CD4-positive, alpha-beta T cell treated with Interleukin-2 at 100 ng/mL for 4 hours (primary cell): ENCODE data around the gene KHDC4.

Source experiments
- DNase-seq: peaks from one replicate; pipeline ENCODE4 v3.0.0-alpha.2; 2020; ENCODE audit warnings: low spot score

Gene KHDC4

DNA sequence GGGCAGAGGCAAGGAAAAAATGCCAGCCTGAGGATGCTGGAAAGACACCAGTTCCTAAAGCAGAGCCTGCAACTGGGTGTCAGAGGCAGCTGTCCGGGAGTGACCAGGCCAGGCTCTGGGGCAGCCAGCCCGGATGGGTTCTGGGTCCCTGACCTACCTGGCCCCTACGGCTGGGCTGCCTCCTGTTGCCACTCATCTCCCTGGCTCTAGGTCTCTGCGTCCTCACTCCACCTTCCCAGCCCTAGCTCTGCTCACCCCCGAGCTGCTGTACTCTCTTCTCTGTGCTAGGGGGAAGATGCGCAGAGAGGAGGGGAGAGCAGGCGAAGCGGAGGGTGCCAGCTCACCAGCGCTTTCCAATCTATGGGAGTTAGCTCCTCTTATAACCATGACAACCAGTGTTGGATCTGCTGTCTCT, 35.2 kb upstream of the KHDC4 start:
- no peak for DNase-seq

GRCh38 chr1:155968670-155969069, 34.5 kb upstream of the KHDC4 start:
- no peak for DNase-seq

- no peak for DNase-seq
Observed at GRCh38 chr1:155968051-155968400, 33.8 kb upstream of the KHDC4 start.

GRCh38 chr1:155967341-155968050, 33.3 kb upstream of the KHDC4 start:
- DNase-seq: peak; percentile 25

DNA sequence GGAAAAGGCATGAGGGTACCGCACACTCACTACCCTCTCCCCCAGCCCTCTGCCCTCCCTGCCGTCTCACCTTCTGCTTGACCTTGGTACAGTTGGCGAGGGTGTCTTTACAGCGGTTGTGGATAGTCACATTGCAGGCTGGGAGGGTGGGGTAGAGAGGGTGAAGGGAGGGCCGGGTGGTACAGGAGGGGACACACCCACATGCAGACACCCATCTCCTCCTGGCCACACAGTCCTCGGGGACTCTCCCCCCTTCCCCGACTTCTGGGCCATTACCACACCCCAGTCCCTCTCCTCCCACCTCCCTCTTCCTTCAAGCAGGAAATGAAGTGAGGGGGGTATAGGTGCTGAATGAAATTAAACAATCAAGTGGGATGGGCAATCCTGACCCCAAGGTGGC, 32.5 kb upstream of the KHDC4 start:
- no peak for DNase-seq

DNA sequence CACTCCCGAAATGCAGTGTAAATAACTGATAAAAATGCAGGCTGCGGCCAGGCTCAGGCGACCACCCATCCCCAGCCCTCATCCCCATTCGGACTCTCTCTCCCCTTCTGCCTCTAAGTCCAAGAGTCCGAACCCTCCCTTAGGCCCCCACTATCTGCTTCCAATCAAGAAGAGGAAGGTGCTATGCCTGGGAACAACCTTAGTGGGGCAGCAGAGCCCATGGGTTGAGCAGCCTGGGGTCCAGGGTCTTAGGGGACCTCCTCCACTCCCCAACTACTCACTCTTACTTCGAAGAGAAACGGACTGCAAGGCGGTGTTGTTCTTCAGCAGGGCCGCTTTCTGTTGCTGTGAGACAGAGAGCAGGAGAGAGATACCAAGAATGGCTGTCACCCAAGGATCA, 31.9 kb upstream of the KHDC4 start:
- DNase-seq: no peak

GRCh38 chr1:155964193-155964592, 30.0 kb upstream of the KHDC4 start:
- DNase-seq: no peak

DNA sequence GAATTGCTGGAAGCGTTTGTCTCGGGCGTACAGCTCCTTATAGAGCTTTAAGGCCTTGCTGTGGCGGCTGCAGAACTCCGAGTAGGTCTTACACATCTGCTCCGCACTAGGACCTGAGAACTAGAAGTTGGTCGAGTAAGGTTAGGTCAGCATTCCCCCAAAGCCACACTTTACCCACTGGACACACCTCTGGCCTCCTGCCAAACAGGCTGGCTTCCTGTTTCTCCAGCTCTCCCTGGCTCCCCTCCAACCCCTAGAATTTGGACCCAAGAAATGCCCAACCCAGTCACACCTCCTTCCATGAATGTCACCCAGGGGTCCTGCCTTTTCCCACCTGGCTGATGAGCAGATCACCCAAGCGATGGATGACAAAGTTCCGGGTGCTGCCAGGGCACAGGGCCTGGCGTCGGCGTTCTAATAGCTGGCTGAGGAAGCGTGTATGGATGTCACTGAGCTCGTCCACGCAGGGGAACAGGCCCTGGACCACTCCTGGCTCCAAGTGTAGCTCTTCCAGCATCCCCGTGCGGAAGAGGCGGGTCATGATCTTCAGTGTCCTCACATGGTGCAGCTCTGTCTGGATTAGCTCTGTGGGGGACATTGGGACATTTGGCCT, 28.5 kb upstream of the KHDC4 start:
- no peak for DNase-seq

DNA sequence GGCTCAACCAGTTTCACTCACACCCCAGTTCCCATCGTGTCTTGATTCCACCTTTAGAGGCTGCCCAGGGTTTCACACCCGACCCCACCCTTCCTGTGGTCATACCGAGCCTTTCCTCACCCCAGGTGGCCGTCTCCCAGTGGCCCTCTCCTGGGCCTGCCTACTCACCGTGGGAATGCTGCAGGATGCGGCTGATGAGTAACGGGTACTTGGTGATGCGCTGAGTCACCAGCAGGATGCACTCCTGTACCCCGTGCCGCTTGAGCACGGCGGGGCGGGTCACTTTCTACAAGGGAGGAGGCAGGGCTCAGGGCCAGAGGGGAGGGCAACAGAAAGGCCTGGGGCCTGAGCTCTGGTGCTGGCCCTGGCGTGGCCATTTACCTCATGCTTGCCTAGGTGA, 27.7 kb upstream of the KHDC4 start:
- DNase-seq: peak; percentile 38

- DNase-seq: no peak
Observed at GRCh38 chr1:155960081-155960745, 26.0 kb upstream of the KHDC4 start.

DNA sequence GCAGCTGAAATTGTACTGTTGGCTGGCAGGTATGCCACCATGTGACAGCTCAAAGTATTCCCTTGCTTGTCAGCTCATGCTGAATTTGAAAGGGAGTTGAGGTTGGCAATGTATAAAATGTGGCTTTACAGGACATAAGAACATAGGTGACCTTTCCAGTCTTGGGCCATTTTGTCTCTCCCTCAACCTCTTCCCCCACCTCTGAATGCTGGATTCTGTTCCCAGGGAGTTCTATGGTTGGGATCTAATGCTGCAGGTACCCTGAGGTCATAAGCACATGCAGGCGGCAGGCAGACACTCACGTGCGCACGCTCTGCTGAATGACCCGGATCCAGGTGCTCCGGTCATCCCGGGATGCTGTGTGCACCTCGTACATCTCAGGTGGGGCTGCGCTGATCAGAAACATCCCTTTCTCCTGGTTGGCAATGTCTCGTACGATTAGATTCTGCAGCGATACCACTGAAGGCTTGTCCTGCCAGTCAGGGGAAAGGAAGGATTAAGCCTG, 23.2 kb upstream of the KHDC4 start:
- no peak for DNase-seq

DNA sequence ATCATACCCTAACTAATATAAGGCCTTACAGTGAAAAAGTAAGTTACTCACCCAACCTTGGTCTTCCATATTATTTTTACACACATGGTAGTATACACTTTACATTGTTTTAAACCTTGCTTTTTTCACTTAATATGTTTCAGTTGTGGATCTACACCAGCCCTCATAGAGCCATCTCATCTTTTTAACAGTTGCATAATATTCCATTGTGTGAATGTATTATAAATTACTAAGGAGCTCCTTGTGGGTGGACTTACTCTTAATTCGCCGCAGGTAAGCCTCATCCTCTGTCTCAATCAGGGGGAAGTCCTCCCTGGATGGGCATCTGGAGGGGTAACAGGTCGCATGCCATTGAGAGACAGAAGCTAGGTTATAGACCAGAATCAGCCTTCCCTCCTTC, 20.4 kb upstream of the KHDC4 start:
- no peak for DNase-seq

GRCh38 chr1:155952505-155952890, 18.3 kb upstream of the KHDC4 start:
- no peak for DNase-seq

GRCh38 chr1:155951753-155952504, 17.7 kb upstream of the KHDC4 start:
- no peak for DNase-seq

DNA sequence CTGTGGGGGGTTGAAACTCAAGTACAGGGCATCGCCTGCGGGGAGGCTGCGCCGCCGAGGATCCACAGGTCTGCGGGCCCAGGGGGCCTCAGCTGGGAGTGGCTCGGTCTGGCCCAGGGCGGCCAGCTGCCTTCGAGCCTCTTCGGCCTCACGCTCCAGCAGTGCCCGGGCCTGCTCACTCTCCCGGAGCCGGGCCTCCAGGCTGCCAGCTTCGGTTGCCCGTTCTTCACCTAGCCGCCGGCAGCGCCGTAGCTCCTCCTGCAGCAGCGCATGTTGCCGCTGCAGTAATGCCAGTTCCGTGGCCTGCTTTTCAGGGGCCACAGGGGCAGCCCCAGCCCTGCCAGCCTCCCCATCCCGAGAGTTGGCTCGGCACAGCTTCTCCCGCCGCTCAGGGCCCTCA, 16.6 kb upstream of the KHDC4 start:
- DNase-seq: no peak

- no peak for DNase-seq
Observed at GRCh38 chr1:155947741-155948140, 13.5 kb upstream of the KHDC4 start.

DNA sequence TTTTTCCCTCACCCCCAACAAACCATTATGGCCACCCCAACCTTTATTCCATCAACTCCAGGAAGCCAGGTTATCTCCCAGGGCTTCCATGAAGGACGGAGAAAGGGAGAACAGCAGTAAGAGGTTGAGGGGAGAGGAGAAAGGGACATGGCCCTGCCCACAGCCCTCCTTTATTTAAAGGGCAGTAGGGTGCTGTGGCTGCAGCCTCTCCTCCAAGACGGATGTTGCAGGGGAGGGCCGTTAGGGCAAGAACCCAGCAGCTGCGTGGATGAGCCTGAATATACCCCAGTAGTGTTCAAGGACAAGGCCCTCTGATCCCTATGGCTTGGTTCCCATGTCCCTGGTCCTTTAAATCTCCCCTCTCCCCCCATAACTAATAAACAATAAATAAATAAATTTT, 13.1 kb upstream of the KHDC4 start:
- DNase-seq: no peak

DNA sequence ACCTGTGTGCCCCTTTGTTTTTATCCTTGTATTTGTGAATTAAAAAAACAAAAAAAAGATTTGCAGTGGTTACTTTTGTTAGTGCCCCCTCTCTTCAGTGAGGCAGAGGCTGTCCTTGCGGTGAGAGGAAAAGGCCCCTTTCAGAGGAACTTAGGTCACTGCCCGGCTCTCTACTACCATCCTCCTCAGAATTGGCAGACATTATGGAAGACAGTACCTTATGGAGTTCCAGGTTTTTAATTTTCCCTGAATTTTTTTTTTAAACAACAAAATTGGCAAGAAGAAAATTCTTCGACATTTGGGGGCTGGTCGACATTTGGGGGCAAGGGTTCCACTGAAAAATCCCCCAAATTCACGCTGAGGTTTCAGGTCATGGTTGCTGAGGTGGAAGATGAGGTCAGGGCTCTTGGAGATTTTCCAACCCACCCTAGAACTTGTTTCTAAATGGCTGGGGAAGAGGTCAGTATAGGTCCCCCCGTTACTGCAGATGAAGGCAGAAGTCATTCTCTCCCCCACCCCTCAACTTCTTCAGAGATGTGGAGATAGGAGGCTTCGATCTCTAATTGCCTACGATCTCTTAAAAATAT, 12.5 kb upstream of the KHDC4 start:
- DNase-seq: no peak

GRCh38 chr1:155944444-155944799, 10.2 kb upstream of the KHDC4 start:
- no peak for DNase-seq

- no peak for DNase-seq
Observed at GRCh38 chr1:155942578-155943141, 8.4 kb upstream of the KHDC4 start.

GRCh38 chr1:155941845-155942531, 7.8 kb upstream of the KHDC4 start:
- no peak for DNase-seq
